HL-60 (cell line): ENCODE data around the gene SLC10A7.

ENCODE experiments used
- DNase-seq, 2 experiments: peaks; one replicate each; pipeline ENCODE4 v3.0.0-alpha.2; 2010 to 2020; ENCODE audit warnings: low read depth in 1 of 2, low spot score in 1 of 2
- H3K27ac ChIP-seq: fragments of 250-450 bp; sonication (Bioruptor Pico); replicated peaks from 2 replicates; pipeline ENCODE4 v1.5.1; 2020; ENCODE audit warnings: mild to moderate bottlenecking, moderate library complexity
- H3K27me3 ChIP-seq: fragments of 250-450 bp; sonication (Bioruptor Pico); 2 replicates; pipeline ENCODE4 v1.5.1; 2021; ENCODE audit warnings: mild to moderate bottlenecking, moderate library complexity; ENCODE audit not compliant: insufficient read depth, poor library complexity, severe bottlenecking
- H3K4me3 ChIP-seq: replicated peaks from 2 replicates; pipeline ENCODE4 v1.5.1; 2011; ENCODE audit warnings: mild to moderate bottlenecking, control low read depth, low read length; ENCODE audit not compliant: insufficient read depth
- CTCF ChIP-seq: IDR thresholded peaks from one replicate; pipeline ENCODE4 v1.5.1; 2011; ENCODE audit warnings: low read length, control low read depth, inconsistent platforms; ENCODE audit not compliant: insufficient read depth
- GABPA ChIP-seq: IDR thresholded peaks from 2 replicates; pipeline ENCODE4 v1.6.1; 2012; ENCODE audit warnings: low read depth
- POLR2AphosphoS5 ChIP-seq: IDR thresholded peaks from 2 replicates; pipeline ENCODE4 v1.6.1; 2012; ENCODE audit warnings: low read depth
- SPI1 ChIP-seq: IDR thresholded peaks from 2 replicates; pipeline ENCODE4 v1.6.1; 2012; ENCODE audit warnings: low read depth, mild to moderate bottlenecking, borderline replicate concordance
- TF ChIP-seq, protein P1 (sequence below): IDR thresholded peaks from 2 replicates; pipeline ENCODE4 v1.6.1; 2012; ENCODE audit warnings: low read depth; ENCODE audit not compliant: insufficient replicate concordance

SLC10A7 gene

DNA sequence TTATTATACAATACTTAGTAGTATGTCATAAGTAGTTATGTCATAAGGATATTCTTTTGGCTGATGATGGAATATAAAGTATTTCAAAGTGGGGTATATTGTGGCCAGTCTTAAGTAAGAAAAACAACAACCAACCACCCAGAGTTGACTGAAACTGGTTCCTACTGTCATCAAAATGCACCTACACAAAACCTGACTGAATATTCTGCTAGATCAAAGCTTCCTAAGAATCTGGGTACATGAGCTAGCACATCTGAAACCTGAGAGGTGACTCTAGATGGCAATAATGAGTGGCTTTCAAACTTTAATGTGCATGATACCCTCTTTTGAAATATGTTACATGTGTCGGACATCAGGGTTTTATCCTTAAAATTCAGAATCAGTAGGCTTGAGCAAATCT lies 247.0 kb downstream of the SLC10A7 start:
- TF ChIP-seq, protein P1, sequence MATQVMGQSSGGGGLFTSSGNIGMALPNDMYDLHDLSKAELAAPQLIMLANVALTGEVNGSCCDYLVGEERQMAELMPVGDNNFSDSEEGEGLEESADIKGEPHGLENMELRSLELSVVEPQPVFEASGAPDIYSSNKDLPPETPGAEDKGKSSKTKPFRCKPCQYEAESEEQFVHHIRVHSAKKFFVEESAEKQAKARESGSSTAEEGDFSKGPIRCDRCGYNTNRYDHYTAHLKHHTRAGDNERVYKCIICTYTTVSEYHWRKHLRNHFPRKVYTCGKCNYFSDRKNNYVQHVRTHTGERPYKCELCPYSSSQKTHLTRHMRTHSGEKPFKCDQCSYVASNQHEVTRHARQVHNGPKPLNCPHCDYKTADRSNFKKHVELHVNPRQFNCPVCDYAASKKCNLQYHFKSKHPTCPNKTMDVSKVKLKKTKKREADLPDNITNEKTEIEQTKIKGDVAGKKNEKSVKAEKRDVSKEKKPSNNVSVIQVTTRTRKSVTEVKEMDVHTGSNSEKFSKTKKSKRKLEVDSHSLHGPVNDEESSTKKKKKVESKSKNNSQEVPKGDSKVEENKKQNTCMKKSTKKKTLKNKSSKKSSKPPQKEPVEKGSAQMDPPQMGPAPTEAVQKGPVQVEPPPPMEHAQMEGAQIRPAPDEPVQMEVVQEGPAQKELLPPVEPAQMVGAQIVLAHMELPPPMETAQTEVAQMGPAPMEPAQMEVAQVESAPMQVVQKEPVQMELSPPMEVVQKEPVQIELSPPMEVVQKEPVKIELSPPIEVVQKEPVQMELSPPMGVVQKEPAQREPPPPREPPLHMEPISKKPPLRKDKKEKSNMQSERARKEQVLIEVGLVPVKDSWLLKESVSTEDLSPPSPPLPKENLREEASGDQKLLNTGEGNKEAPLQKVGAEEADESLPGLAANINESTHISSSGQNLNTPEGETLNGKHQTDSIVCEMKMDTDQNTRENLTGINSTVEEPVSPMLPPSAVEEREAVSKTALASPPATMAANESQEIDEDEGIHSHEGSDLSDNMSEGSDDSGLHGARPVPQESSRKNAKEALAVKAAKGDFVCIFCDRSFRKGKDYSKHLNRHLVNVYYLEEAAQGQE = no peak
- TF ChIP-seq POLR2AphosphoS5 (no peak), CTCF (no peak)

GRCh38 chr4:146273204-146273901 lies 248.4 kb downstream of the SLC10A7 start:
- no peak overlapping the region for H3K27ac ChIP-seq
- no peak for DNase-seq
- TF ChIP-seq, protein P1 = no peak
- no peak for TF ChIP-seq POLR2AphosphoS5
- TF ChIP-seq GABPA = no peak
- no peak for TF ChIP-seq SPI1
- no peak for TF ChIP-seq CTCF
- H3K4me3 ChIP-seq = no peak overlapping the region
- no peaks in the 10 kb centered on the region for H3K27me3 ChIP-seq

More for the DNA sequence above, 247.0 kb downstream of the SLC10A7 start:
- no peak for DNase-seq
- Histone ChIP-seq H3K27me3 (no peaks in the 10 kb centered on the region), H3K27ac (no peak overlapping the region), H3K4me3 (no peak overlapping the region)

GRCh38 chr4:146271466-146271865 lies 250.3 kb downstream of the SLC10A7 start:
- Histone ChIP-seq H3K4me3 (no peak overlapping the region), H3K27ac (no peak overlapping the region), H3K27me3 (no peaks in the 10 kb centered on the region)
- no peak for DNase-seq
- TF ChIP-seq POLR2AphosphoS5 = no peak
- TF ChIP-seq GABPA = no peak
- TF ChIP-seq CTCF = no peak

DNA sequence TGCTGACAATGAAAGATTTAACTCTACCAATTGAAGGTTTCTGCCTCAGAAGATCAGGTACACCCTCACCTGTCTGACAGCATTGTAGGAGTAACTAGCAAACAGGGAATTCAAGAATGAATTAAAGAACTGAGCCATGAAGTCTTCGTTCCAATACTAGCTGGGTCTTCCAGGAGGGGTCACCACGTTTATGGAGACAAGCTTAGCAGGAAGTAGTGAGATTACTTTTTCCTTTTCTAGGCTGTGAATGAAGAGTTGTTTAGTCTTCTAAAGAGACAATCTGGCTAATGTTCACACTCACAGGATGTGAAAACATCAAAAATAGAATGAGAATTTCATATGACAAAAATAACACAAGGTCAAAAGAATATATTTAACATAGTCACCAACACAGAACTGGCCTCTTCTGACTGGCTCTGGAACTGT lies 252.5 kb downstream of the SLC10A7 start:
- Histone ChIP-seq H3K27me3 (no peaks in the 10 kb centered on the region), H3K4me3 (no peak overlapping the region), H3K27ac (no peak overlapping the region)
- DNase-seq = no peak
- no peak for TF ChIP-seq CTCF
- TF ChIP-seq POLR2AphosphoS5 = no peak
- TF ChIP-seq SPI1 = no peak
- TF ChIP-seq, protein P1 = no peak
- TF ChIP-seq GABPA = no peak
